Measurements from ENCODE around the gene ISOC2.

DNA sequence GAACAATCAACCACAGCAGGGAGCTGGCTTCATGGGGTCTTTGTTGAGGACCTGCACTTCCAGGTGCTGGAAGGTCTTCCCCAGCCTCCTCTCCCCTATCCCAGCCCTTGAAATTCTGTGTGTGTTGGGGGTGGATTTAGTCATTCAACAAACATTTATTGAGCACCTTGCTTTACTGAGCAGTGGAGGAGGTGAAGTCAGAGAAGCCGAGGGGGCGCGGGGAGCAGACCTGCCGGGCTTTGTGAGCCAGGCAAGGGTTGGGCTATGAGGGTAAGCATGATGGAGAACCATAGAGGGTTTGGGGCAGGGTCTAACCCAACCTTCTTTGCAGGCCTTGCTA is 6.6 kb upstream of the ISOC2 start:
- TF ChIP-seq CTCF (IDR thresholded peaks at IDR 0.05) (peak; percentile 50), SMC3 (IDR thresholded peaks at IDR 0.05) (no peak), BCL3 (IDR thresholded peaks at IDR 0.05) (no peak), KDM1A (IDR thresholded peaks at IDR 0.05; ENCODE audit: low read depth) (no peak), POLR2A (IDR thresholded peaks at IDR 0.05; ENCODE audit: low read length) (no peak), RFX5 (IDR thresholded peaks at IDR 0.05) (no peak), NFE2L2 (conservative IDR thresholded peaks at IDR 0.05; ENCODE audit: low read length) (no peak), EHMT2 (IDR thresholded peaks at IDR 0.05; ENCODE audit: low read depth) (no peak), CHD4 (IDR thresholded peaks at IDR 0.05; ENCODE audit: borderline replicate concordance) (no peak), HDAC2 (IDR thresholded peaks at IDR 0.05) (no peak), MAX (IDR thresholded peaks at IDR 0.05) (no peak)
- TF ChIP-seq, protein P1, sequence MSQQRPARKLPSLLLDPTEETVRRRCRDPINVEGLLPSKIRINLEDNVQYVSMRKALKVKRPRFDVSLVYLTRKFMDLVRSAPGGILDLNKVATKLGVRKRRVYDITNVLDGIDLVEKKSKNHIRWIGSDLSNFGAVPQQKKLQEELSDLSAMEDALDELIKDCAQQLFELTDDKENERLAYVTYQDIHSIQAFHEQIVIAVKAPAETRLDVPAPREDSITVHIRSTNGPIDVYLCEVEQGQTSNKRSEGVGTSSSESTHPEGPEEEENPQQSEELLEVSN (IDR thresholded peaks at IDR 0.05; ENCODE audit: borderline replicate concordance, low read depth) = no peak

All from A549 (cell line).